K562 (cell line): ENCODE measurements around the gene CHCHD6. TPM values are rescaled to one million over a fixed set of nuclear protein-coding genes. Genes with fewer than 3 reads are reported as not detected.

Source experiments
- KLF13 ChIP-seq: fragments of 450-650 bp; IDR thresholded peaks from 2 replicates; pipeline ENCODE4 v1.6.1; 2016; ENCODE audit warnings: missing genetic modification characterization, low read depth, mild to moderate bottlenecking, missing compliant biosample characterization, moderate library complexity, borderline replicate concordance
- L3MBTL2 ChIP-seq: fragments of 450-650 bp; IDR thresholded peaks from 2 replicates; pipeline ENCODE4 v1.6.1; 2016; ENCODE audit warnings: mild to moderate bottlenecking, moderate library complexity
- PYGO2 ChIP-seq: fragments of 450-650 bp; IDR thresholded peaks from 2 replicates; pipeline ENCODE4 v1.6.1; 2016; ENCODE audit warnings: mild to moderate bottlenecking, missing genetic modification characterization, moderate library complexity, missing compliant biosample characterization
- RBM15 ChIP-seq: fragments of 200-400 bp; formaldehyde crosslinking; IDR thresholded peaks from 2 replicates; pipeline ENCODE4 v1.6.1; 2018; ENCODE audit warnings: mild to moderate bottlenecking, low read length, moderate library complexity; ENCODE audit not compliant: insufficient read depth
- SIRT6 ChIP-seq: IDR thresholded peaks from one replicate; pipeline ENCODE4 v1.6.1; 2012; ENCODE audit warnings: low read depth, mild to moderate bottlenecking, control low read depth, inconsistent platforms, low read length, moderate library complexity
- SPI1 ChIP-seq: IDR thresholded peaks from 2 replicates; pipeline ENCODE4 v1.6.1; 2011; ENCODE audit warnings: low read depth, low read length, control low read depth, borderline replicate concordance
- ZBTB7A ChIP-seq: IDR thresholded peaks from 2 replicates; pipeline ENCODE4 v1.6.1; 2011; ENCODE audit warnings: low read depth, mild to moderate bottlenecking, low read length, moderate library complexity, borderline replicate concordance; ENCODE audit not compliant: control insufficient read depth
- ZNF785 ChIP-seq: fragments of 250-450 bp; sonication (Bioruptor Pico); IDR thresholded peaks from 2 replicates; pipeline ENCODE4 v1.4.0; 2020; ENCODE audit warnings: mild to moderate bottlenecking
- polyA plus RNA-seq, 8 experiments: library from polyadenylated mRNA; depleted of rRNA in 4 of 8; stranded (reverse) in 5 of 8; unstranded in 3 of 8; fragments of >200 nt; fragmentation: Nextera tagmentation in 2 of 8; fragmentation: Illumina TruSeq in 1 of 8; extraction: Ambion mirVana in 2 of 8; extraction: Trizol in 1 of 8; gene quantifications; 2 replicates each; pipeline versions ENCODE4 v1.2.1 to v1.2.3, GENCODE V29; 2011 to 2014; ENCODE audit warnings: inconsistent platforms in 1 of 8, missing spikeins in 1 of 8
- total RNA-seq, 7 experiments: library from RNA; depleted of rRNA in 6 of 7; stranded (reverse); fragments of >200 nt in 6 of 7; fragmentation: Illumina TruSeq in 2 of 7; extraction: Trizol in 2 of 7; gene quantifications; 2 replicates each; pipeline versions ENCODE4 v1.2.1 to v1.2.3, GENCODE V29; 2011 to 2021; ENCODE audit warnings: low replicate concordance in 1 of 7
- TF ChIP-seq, protein P1 (sequence below), 2 experiments: IDR thresholded peaks in 1 of 2; conservative IDR thresholded peaks in 1 of 2; 2 replicates each; pipeline ENCODE4 v1.6.1; 2016; ENCODE audit warnings: low read depth in 2 of 2, mild to moderate bottlenecking in 1 of 2, missing compliant biosample characterization in 1 of 2, missing genetic modification characterization in 1 of 2, moderate library complexity in 1 of 2
- TF ChIP-seq, protein P2 (sequence below): IDR thresholded peaks from 2 replicates; pipeline ENCODE4 v1.6.1; 2011; ENCODE audit warnings: borderline replicate concordance, low read depth, mild to moderate bottlenecking, moderate library complexity, low read length; ENCODE audit not compliant: insufficient read depth, poor library complexity, severe bottlenecking

Gene CHCHD6
- total and polyA plus RNA-seq, 9 of the 15 experiments (the other 6 are each of a cell fraction or from before 2014, with no cell fraction given), result 4.6 to 18.6 (median 10.9) TPM

DNA sequence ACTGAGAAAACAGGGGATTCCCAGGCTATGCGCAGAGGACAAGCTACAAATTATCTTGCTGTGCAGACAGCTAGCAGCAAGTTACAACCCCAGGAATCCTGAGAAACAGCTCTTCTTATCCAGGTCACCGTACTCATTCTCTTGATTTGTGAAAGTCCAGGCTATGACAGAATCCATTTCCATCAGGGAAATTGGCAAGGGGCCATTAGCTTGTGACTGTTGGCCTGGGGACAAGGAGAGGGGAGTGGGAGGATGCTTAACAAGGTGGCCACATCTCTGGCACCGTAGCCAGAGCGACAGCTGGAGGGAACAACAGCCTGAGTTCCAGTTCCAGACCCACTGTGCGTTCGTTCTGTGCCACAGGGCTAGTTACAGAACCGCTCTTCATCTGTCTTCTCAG lies 233.9 kb downstream of the CHCHD6 start (continued):
- TF ChIP-seq, protein P1, sequence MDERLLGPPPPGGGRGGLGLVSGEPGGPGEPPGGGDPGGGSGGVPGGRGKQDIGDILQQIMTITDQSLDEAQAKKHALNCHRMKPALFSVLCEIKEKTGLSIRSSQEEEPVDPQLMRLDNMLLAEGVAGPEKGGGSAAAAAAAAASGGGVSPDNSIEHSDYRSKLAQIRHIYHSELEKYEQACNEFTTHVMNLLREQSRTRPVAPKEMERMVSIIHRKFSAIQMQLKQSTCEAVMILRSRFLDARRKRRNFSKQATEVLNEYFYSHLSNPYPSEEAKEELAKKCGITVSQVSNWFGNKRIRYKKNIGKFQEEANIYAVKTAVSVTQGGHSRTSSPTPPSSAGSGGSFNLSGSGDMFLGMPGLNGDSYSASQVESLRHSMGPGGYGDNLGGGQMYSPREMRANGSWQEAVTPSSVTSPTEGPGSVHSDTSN (CRISPR knock-in tag; IDR thresholded peaks at IDR 0.05; ENCODE audit: low read depth), result no peak
- TF ChIP-seq, protein P1 (tag; conservative IDR thresholded peaks at IDR 0.05; ENCODE audit: low read depth), result peak; percentile 22; the same call in 1 of the 2 replicates
- TF ChIP-seq, protein P2, sequence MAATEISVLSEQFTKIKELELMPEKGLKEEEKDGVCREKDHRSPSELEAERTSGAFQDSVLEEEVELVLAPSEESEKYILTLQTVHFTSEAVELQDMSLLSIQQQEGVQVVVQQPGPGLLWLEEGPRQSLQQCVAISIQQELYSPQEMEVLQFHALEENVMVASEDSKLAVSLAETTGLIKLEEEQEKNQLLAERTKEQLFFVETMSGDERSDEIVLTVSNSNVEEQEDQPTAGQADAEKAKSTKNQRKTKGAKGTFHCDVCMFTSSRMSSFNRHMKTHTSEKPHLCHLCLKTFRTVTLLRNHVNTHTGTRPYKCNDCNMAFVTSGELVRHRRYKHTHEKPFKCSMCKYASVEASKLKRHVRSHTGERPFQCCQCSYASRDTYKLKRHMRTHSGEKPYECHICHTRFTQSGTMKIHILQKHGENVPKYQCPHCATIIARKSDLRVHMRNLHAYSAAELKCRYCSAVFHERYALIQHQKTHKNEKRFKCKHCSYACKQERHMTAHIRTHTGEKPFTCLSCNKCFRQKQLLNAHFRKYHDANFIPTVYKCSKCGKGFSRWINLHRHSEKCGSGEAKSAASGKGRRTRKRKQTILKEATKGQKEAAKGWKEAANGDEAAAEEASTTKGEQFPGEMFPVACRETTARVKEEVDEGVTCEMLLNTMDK, result no peak
- TF ChIP-seq PYGO2 (tag) (no peak), L3MBTL2 (no peak), SIRT6 (no peak), RBM15 (no peak), KLF13 (no peak), ZNF785 (CRISPR knock-in tag) (no peak), ZBTB7A (no peak), SPI1 (no peak)
